Activated CD4-positive, alpha-beta T cell treated with anti-CD3 and anti-CD28 coated beads, Interleukin-2, amount 10 ng/mL, durations not matched to agents 7 days and 5 days (primary cell): ENCODE data around the gene BSPRY. TPM values are rescaled to one million over a fixed set of nuclear protein-coding genes. Genes with fewer than 3 reads are reported as not detected.

Experiments used
- CTCF ChIA-PET: fragments of 350-600 bp; sonication (Branson Sonifier 250); formaldehyde crosslinking; loops from one replicate; lab custom pipeline; 2021; ENCODE audit warnings: antibody characterized with exemption; lab: Charles Lee
- POLR2A ChIA-PET: fragments of 350-600 bp; sonication (Branson Sonifier 250); formaldehyde crosslinking; loops from one replicate; lab custom pipeline; 2021; ENCODE audit warnings: antibody characterized with exemption; lab: Charles Lee
- DNase-seq: peaks from one replicate; pipeline ENCODE4 v3.0.0-alpha.2; 2020
- H3K27ac Mint-ChIP-seq: one replicate; pipeline ENCODE4 v1.8.0; 2021; ENCODE audit warnings: mild to moderate bottlenecking, moderate library complexity, mixed read lengths
- H3K27me3 Mint-ChIP-seq: one replicate; pipeline ENCODE4 v1.8.0; 2021; ENCODE audit warnings: mixed read lengths
- H3K36me3 Mint-ChIP-seq: one replicate; pipeline ENCODE4 v1.8.0; 2021; ENCODE audit warnings: low read depth, mixed read lengths
- H3K4me1 Mint-ChIP-seq: one replicate; pipeline ENCODE4 v1.8.0; 2021; ENCODE audit warnings: mixed read lengths
- H3K4me3 Mint-ChIP-seq: one replicate; pipeline ENCODE4 v1.8.0; 2021; ENCODE audit warnings: mild to moderate bottlenecking, moderate library complexity, mixed read lengths
- H3K9me3 Mint-ChIP-seq: one replicate; pipeline ENCODE4 v1.8.0; 2021; ENCODE audit warnings: mixed read lengths
- total RNA-seq, 2 experiments: library from RNA; stranded (reverse); gene quantifications; one replicate each; pipeline ENCODE4 v1.2.3, GENCODE V29; 2021

The BSPRY gene
- total RNA-seq, 2 experiments from 2014 or later = 2.0 to 2.3 TPM

- DNase-seq = no peak
- Mint-ChIP-seq H3K36me3 (no peaks in the 10 kb centered on the region), H3K27ac (no peak overlapping the region), H3K9me3 (no peaks in the 10 kb centered on the region), H3K4me1 (no peaks in the 10 kb centered on the region), H3K27me3 (no peaks in the 10 kb centered on the region), H3K4me3 (no peak overlapping the region)
- POLR2A ChIA-PET = no interaction called here
- CTCF ChIA-PET = interaction anchor here (0.7 to 1.5 kb wide), 4 partner anchors 14 to 84 kb away, joined by 3 to 4 read pairs (median 3); partner anchors contain the start of genes ALAD and WDR31
These were observed 31.6 kb upstream of the BSPRY start for GRCh38 chr9:113317777-113318176.

- ChIA-PET CTCF (interaction anchor here (0.5 to 0.8 kb wide), 2 partner anchors 83 to 1796 kb away, joined by 3 read pairs; no protein-coding TSS in a partner anchor), POLR2A (no interaction called here)
- Mint-ChIP-seq H3K36me3 (no peaks in the 10 kb centered on the region), H3K27me3 (no peaks in the 10 kb centered on the region), H3K4me3 (no peak overlapping the region), H3K4me1 (no peaks in the 10 kb centered on the region), H3K9me3 (no peaks in the 10 kb centered on the region), H3K27ac (no peak overlapping the region)
- DNase-seq = no peak
These were observed 30.3 kb upstream of the BSPRY start for GRCh38 chr9:113319054-113319453.

GRCh38 chr9:113320051-113320450 is 29.3 kb upstream of the BSPRY start:
- POLR2A ChIA-PET = no interaction called here
- no peak overlapping the region for H3K27ac Mint-ChIP-seq
- H3K4me3 Mint-ChIP-seq = no peak overlapping the region

GRCh38 chr9:113322671-113323070 is 26.7 kb upstream of the BSPRY start:
- no peak overlapping the region for H3K27ac Mint-ChIP-seq
- no peaks in the 10 kb centered on the region for H3K4me1 Mint-ChIP-seq
- H3K36me3 Mint-ChIP-seq = no peaks in the 10 kb centered on the region
- no peaks in the 10 kb centered on the region for H3K9me3 Mint-ChIP-seq
- CTCF ChIA-PET = no interaction called here
- no peak overlapping the region for H3K4me3 Mint-ChIP-seq
- no peaks in the 10 kb centered on the region for H3K27me3 Mint-ChIP-seq
- POLR2A ChIA-PET = no interaction called here
- no peak for DNase-seq

More at GRCh38 chr9:113320051-113320450, 29.3 kb upstream of the BSPRY start:
- H3K27me3 Mint-ChIP-seq = no peaks in the 10 kb centered on the region
- CTCF ChIA-PET = interaction anchor here (0.6 to 1.4 kb wide), 2 partner anchors 16 to 272 kb away, joined by 3 to 4 read pairs; no protein-coding TSS in a partner anchor
- no peaks in the 10 kb centered on the region for H3K4me1 Mint-ChIP-seq
- no peaks in the 10 kb centered on the region for H3K36me3 Mint-ChIP-seq
- no peak for DNase-seq
- no peaks in the 10 kb centered on the region for H3K9me3 Mint-ChIP-seq

GRCh38 chr9:113326230-113326629 is 23.1 kb upstream of the BSPRY start:
- ChIA-PET POLR2A (no interaction called here), CTCF (interaction anchor here (0.7 to 1.2 kb wide), 2 partner anchors 32 to 1059 kb away, joined by 3 read pairs; no protein-coding TSS in a partner anchor)
- H3K4me1 Mint-ChIP-seq = no peaks in the 10 kb centered on the region
- no peaks in the 10 kb centered on the region for H3K27me3 Mint-ChIP-seq
- no peak overlapping the region for H3K4me3 Mint-ChIP-seq
- H3K9me3 Mint-ChIP-seq = no peaks in the 10 kb centered on the region
- DNase-seq = no peak
- no peaks in the 10 kb centered on the region for H3K36me3 Mint-ChIP-seq
- no peak overlapping the region for H3K27ac Mint-ChIP-seq

GRCh38 chr9:113328045-113328782 is 21.1 kb upstream of the BSPRY start:
- POLR2A ChIA-PET = no interaction called here
- no peaks in the 10 kb centered on the region for H3K4me1 Mint-ChIP-seq

GRCh38 chr9:113331780-113332179 is 17.6 kb upstream of the BSPRY start:
- Mint-ChIP-seq H3K4me1 (peaks cover 11% of the 10 kb centered on the region), H3K36me3 (no peaks in the 10 kb centered on the region), H3K9me3 (no peaks in the 10 kb centered on the region), H3K27me3 (no peaks in the 10 kb centered on the region), H3K27ac (no peak overlapping the region), H3K4me3 (no peak overlapping the region)
- ChIA-PET POLR2A (no interaction called here), CTCF (interaction anchor here (1.3 to 1.4 kb wide), 2 partner anchors 14 to 19 kb away, joined by 3 read pairs; no protein-coding TSS in a partner anchor)
- DNase-seq = no peak

More at GRCh38 chr9:113328045-113328782, 21.1 kb upstream of the BSPRY start:
- Mint-ChIP-seq H3K9me3 (no peaks in the 10 kb centered on the region), H3K36me3 (no peaks in the 10 kb centered on the region), H3K27me3 (no peaks in the 10 kb centered on the region), H3K27ac (no peak overlapping the region), H3K4me3 (no peak overlapping the region)
- no peak for DNase-seq
- CTCF ChIA-PET = interaction anchor here (0.7 to 1.0 kb wide), 3 partner anchors 16 to 78 kb away, joined by 3 to 5 read pairs (median 3); no protein-coding TSS in a partner anchor

GRCh38 chr9:113337714-113338113 is 11.6 kb upstream of the BSPRY start:
- Mint-ChIP-seq H3K27me3 (peaks cover 2% of the 10 kb centered on the region), H3K27ac (no peak overlapping the region), H3K4me3 (no peak overlapping the region), H3K9me3 (no peaks in the 10 kb centered on the region), H3K36me3 (no peaks in the 10 kb centered on the region), H3K4me1 (peaks cover 43% of the 10 kb centered on the region)
- POLR2A ChIA-PET = no interaction called here
- no peak for DNase-seq
- CTCF ChIA-PET = interaction anchor here (0.5 to 0.9 kb wide), 2 partner anchors 10 to 97 kb away, joined by 3 to 5 read pairs; no protein-coding TSS in a partner anchor

GRCh38 chr9:113340011-113340699 is 9.2 kb upstream of the BSPRY start, which contains the start of gene WDR31:
TSS of gene WDR31 (minus strand) at chr9:113340275. CDS start at chr9:113332022, 8,253 bp downstream.
- no peaks in the 10 kb centered on the region for H3K9me3 Mint-ChIP-seq
- peaks cover 2% of the 10 kb centered on the region for H3K27me3 Mint-ChIP-seq
- peak within 1 kb of the TSS; percentile 26 for H3K27ac Mint-ChIP-seq
- peak within 1 kb of the TSS; percentile 67 for H3K4me3 Mint-ChIP-seq
- peaks cover 46% of the 10 kb centered on the region for H3K4me1 Mint-ChIP-seq
- ChIA-PET CTCF (interaction anchor here (0.7 to 3.6 kb wide), 6 partner anchors 11 to 67 kb away, joined by 3 to 34 read pairs (median 3); partner anchors contain the start of genes ALAD, BSPRY, CDC26 and PRPF4), POLR2A (interaction anchor here (0.9 kb wide), 2 partner anchors 11 to 70 kb away, joined by 4 to 6 read pairs; partner anchors contain the start of genes C9orf43 and POLE3)
- H3K36me3 Mint-ChIP-seq = no peaks in the 10 kb centered on the region
- peak; percentile 77 for DNase-seq

GRCh38 chr9:113341712-113342410 is 7.5 kb upstream of the BSPRY start:
- no peak overlapping the region for H3K27ac Mint-ChIP-seq
- no peak for DNase-seq
- peaks cover 39% of the 10 kb centered on the region for H3K4me1 Mint-ChIP-seq
- H3K9me3 Mint-ChIP-seq = no peaks in the 10 kb centered on the region
- peaks cover 2% of the 10 kb centered on the region for H3K27me3 Mint-ChIP-seq
- ChIA-PET POLR2A (no interaction called here), CTCF (interaction anchor here (1.1 to 3.6 kb wide), 3 partner anchors 9 to 57 kb away, joined by 4 to 34 read pairs (median 4); partner anchors contain the start of gene BSPRY)
- H3K36me3 Mint-ChIP-seq = no peaks in the 10 kb centered on the region
- H3K4me3 Mint-ChIP-seq = peak overlapping the region; percentile 25

GRCh38 chr9:113343732-113344231 is 5.6 kb upstream of the BSPRY start:
- CTCF ChIA-PET = interaction anchor here (1.3 kb wide), 1 partner anchor 18 kb away, joined by 3 read pairs; no protein-coding TSS in a partner anchor
- H3K9me3 Mint-ChIP-seq = no peaks in the 10 kb centered on the region
- H3K36me3 Mint-ChIP-seq = no peaks in the 10 kb centered on the region
- peaks cover 4% of the 10 kb centered on the region for H3K27me3 Mint-ChIP-seq
- peaks cover 48% of the 10 kb centered on the region for H3K4me1 Mint-ChIP-seq
- DNase-seq = no peak
- H3K27ac Mint-ChIP-seq = no peak overlapping the region
- H3K4me3 Mint-ChIP-seq = no peak overlapping the region
- POLR2A ChIA-PET = interaction anchor here (0.6 kb wide), 2 partner anchors 61 to 66 kb away, joined by 3 read pairs; no protein-coding TSS in a partner anchor

- no peak overlapping the region for H3K27ac Mint-ChIP-seq
- no peak for DNase-seq
- H3K36me3 Mint-ChIP-seq = peaks cover under 1% of the 10 kb centered on the region
- H3K9me3 Mint-ChIP-seq = no peaks in the 10 kb centered on the region
- ChIA-PET CTCF (interaction anchor here (1.3 kb wide), 1 partner anchor 16 kb away, joined by 3 read pairs; no protein-coding TSS in a partner anchor), POLR2A (no interaction called here)
- H3K27me3 Mint-ChIP-seq = peaks cover 8% of the 10 kb centered on the region
- H3K4me1 Mint-ChIP-seq = peaks cover 48% of the 10 kb centered on the region
- no peak overlapping the region for H3K4me3 Mint-ChIP-seq
These were observed 4.2 kb upstream of the BSPRY start for GRCh38 chr9:113345190-113345589.
